ENCODE data around the gene MICAL3.

DNA sequence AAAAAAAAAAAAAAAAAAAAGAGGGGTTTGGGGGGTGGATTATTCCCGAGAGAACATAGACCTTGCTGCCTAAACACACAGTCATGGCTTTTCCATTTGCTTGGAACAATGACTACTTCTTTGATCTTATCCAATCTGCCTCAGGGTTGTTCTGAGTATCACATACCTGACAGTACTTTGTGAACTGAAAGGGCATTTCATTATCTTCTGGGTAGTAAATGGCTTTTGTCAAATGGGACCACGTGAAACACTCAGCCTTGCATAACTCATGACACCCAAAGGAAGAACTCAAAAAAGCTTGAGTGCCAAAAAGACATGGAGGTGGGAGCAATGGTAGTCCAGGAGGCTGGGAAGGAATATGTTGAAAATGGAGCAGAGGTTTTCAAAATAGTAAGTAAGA is 126.9 kb downstream of the MICAL3 start:
- TF ChIP-seq CHD2 (IDR thresholded peaks at IDR 0.05; ENCODE audit: low read length, partially characterized antibody) (no peak), EP300 (IDR thresholded peaks at IDR 0.05) (no peak), RAD21 (conservative IDR thresholded peaks at IDR 0.05 in 1 of 2, IDR thresholded peaks at IDR 0.05 in 1 of 2) (no peak), MYC (IDR thresholded peaks at IDR 0.05; ENCODE audit: borderline replicate concordance, low read length) (no peak), JUN (IDR thresholded peaks at IDR 0.05) (no peak), RFX5 (IDR thresholded peaks at IDR 0.05) (no peak)
- TF ChIP-seq, protein P1, sequence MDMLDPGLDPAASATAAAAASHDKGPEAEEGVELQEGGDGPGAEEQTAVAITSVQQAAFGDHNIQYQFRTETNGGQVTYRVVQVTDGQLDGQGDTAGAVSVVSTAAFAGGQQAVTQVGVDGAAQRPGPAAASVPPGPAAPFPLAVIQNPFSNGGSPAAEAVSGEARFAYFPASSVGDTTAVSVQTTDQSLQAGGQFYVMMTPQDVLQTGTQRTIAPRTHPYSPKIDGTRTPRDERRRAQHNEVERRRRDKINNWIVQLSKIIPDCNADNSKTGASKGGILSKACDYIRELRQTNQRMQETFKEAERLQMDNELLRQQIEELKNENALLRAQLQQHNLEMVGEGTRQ (IDR thresholded peaks at IDR 0.05): no peak
- TF ChIP-seq, protein P2, sequence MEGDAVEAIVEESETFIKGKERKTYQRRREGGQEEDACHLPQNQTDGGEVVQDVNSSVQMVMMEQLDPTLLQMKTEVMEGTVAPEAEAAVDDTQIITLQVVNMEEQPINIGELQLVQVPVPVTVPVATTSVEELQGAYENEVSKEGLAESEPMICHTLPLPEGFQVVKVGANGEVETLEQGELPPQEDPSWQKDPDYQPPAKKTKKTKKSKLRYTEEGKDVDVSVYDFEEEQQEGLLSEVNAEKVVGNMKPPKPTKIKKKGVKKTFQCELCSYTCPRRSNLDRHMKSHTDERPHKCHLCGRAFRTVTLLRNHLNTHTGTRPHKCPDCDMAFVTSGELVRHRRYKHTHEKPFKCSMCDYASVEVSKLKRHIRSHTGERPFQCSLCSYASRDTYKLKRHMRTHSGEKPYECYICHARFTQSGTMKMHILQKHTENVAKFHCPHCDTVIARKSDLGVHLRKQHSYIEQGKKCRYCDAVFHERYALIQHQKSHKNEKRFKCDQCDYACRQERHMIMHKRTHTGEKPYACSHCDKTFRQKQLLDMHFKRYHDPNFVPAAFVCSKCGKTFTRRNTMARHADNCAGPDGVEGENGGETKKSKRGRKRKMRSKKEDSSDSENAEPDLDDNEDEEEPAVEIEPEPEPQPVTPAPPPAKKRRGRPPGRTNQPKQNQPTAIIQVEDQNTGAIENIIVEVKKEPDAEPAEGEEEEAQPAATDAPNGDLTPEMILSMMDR (IDR thresholded peaks at IDR 0.05): no peak
- TF ChIP-seq, protein P3, sequence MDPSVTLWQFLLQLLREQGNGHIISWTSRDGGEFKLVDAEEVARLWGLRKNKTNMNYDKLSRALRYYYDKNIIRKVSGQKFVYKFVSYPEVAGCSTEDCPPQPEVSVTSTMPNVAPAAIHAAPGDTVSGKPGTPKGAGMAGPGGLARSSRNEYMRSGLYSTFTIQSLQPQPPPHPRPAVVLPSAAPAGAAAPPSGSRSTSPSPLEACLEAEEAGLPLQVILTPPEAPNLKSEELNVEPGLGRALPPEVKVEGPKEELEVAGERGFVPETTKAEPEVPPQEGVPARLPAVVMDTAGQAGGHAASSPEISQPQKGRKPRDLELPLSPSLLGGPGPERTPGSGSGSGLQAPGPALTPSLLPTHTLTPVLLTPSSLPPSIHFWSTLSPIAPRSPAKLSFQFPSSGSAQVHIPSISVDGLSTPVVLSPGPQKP (IDR thresholded peaks at IDR 0.05; ENCODE audit: low read depth, low read length): no peak
- TF ChIP-seq, protein P4, sequence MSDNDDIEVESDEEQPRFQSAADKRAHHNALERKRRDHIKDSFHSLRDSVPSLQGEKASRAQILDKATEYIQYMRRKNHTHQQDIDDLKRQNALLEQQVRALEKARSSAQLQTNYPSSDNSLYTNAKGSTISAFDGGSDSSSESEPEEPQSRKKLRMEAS (IDR thresholded peaks at IDR 0.05): no peak
